Esophagus (tissue), 2 donors: ENCODE measurements around the gene DLK1. TPM values are rescaled to one million over a fixed set of nuclear protein-coding genes. Genes with fewer than 3 reads are reported as not detected.

Source experiments
- H3K27ac ChIP-seq, 2 donors: one replicate each; pipeline ENCODE4 v1.5.1; 2013; ENCODE audit warnings: low read depth in 2 of 2, mild to moderate bottlenecking in 2 of 2, inconsistent platforms in 1 of 2, low read length in 1 of 2, moderate library complexity in 1 of 2
- H3K27me3 ChIP-seq, 2 donors: one replicate each; pipeline ENCODE4 v1.6.1; 2013; ENCODE audit warnings: low read length in 2 of 2, control low read depth in 1 of 2, mild to moderate bottlenecking in 1 of 2; ENCODE audit not compliant: insufficient read depth in 2 of 2, control insufficient read depth in 1 of 2
- H3K36me3 ChIP-seq, 2 donors: one replicate each; pipeline ENCODE4 v1.6.1; 2013; ENCODE audit warnings: low read length in 1 of 2; ENCODE audit not compliant: control insufficient read depth in 2 of 2, insufficient read depth in 2 of 2
- H3K4me1 ChIP-seq, 2 donors: one replicate each; pipeline ENCODE4 v1.6.1; 2013; ENCODE audit warnings: low read length in 1 of 2; ENCODE audit not compliant: control insufficient read depth in 2 of 2, insufficient read depth in 2 of 2
- H3K4me3 ChIP-seq, 2 donors: one replicate each; pipeline ENCODE4 v1.5.1; 2013; ENCODE audit warnings: low read length in 2 of 2, mild to moderate bottlenecking in 2 of 2, low read depth in 1 of 2, moderate library complexity in 1 of 2
- H3K9me3 ChIP-seq, 2 donors: one replicate each; pipeline ENCODE4 v1.6.1; 2013; ENCODE audit warnings: mild to moderate bottlenecking in 2 of 2, low read depth in 1 of 2, low read length in 1 of 2, moderate library complexity in 1 of 2; ENCODE audit not compliant: control insufficient read depth in 2 of 2, insufficient read depth in 1 of 2
- WGBS, 2 donors: extraction: QIAGEN DNeasy Blood & Tissue Kit; methylation state at CpG; one replicate each; pipeline ENCODE4 v1.1.7; 2013; 5-methylcytosine and 5-hydroxymethylcytosine counted together
- polyA plus RNA-seq, 2 donors: library from polyadenylated mRNA; stranded (reverse); fragments of 200-250 nt; gene quantifications; one replicate each; pipeline ENCODE4 v1.2.3, GENCODE V29; 2013
- donor health status: healthy with polysubstance abuse.
- donor health status: Bipolar disorder and iron deficiency.

DLK1 gene
- polyA plus RNA-seq, 2 donors, result 0.16 TPM; not detected in 1

- no peaks in the 10 kb centered on the region for H3K9me3 ChIP-seq
- H3K4me1 ChIP-seq, result no peaks in the 10 kb centered on the region
- no peak overlapping the region for H3K27ac ChIP-seq
- no peak overlapping the region for H3K4me3 ChIP-seq
- H3K27me3 ChIP-seq, result no peaks in the 10 kb centered on the region
- no peaks in the 10 kb centered on the region for H3K36me3 ChIP-seq
- WGBS, 2 donors, result 78 to 83% methylated on average over 5 of the region's 5 CpGs
Observed at GRCh38 chr14:100762089-100762515, 35.4 kb downstream of the DLK1 start.

DNA sequence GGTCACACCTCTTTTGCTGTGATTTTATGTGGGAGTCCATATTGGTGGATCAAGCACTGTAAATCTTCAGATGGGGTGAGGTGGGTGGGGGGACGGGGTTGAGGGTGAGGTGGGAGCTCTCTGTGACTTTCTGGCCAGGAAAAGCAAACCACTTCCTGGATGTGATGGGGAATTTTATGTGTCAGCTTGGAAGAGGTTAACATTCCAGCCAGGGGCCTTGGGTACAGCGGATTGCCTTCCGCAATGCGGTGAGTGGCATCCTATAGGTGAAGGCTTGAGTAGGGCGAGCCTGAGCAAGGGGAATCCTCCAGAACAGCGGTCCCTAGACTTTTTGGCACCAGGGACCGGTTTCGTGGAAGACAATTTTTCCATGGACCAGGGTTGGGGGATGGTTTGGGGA, 36.2 kb downstream of the DLK1 start:
- 89 to 91% methylated on average over 8 of the region's 8 CpGs for WGBS, 2 donors
- Histone ChIP-seq H3K9me3 (no peaks in the 10 kb centered on the region), H3K27ac (no peak overlapping the region), H3K36me3 (no peaks in the 10 kb centered on the region), H3K4me1 (no peaks in the 10 kb centered on the region), H3K27me3 (no peaks in the 10 kb centered on the region), H3K4me3 (no peak overlapping the region)

DNA sequence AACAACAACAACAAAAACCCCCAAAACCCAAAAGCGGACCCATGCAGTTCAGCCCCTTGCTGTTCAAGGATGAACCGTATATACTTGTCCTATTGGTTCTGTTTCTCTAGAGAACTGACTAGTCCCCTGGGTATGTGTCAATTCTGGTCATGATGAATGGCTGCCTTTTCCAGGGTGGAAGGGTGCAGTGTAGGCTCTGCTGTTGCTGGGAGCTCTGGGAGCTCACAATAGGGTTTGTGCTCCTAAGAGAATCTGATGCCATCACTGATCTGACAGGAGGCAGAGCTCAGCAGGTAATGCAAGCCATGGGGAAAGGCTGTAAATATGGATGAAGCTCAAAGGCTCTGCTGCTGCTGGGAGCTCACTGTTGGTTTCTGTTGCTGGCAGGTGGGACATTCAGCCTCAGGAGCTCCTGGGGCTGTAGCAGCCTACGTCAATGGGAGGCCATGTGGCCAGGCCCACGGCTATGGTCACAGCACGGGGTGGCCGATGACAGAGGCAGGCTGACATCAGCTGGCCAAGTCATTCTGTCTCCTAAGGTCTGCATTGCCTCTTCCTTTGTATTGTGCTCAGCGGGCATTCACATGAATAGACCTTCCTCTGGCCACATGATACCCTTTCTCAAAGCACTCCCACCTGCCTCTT, 37.9 kb downstream of the DLK1 start:
- Histone ChIP-seq H3K4me3 (no peak overlapping the region), H3K27me3 (no peaks in the 10 kb centered on the region), H3K4me1 (no peaks in the 10 kb centered on the region), H3K36me3 (no peaks in the 10 kb centered on the region), H3K9me3 (no peaks in the 10 kb centered on the region), H3K27ac (no peak overlapping the region)
- WGBS, 2 donors, result 89 to 90% methylated on average over 7 of the region's 7 CpGs

DNA sequence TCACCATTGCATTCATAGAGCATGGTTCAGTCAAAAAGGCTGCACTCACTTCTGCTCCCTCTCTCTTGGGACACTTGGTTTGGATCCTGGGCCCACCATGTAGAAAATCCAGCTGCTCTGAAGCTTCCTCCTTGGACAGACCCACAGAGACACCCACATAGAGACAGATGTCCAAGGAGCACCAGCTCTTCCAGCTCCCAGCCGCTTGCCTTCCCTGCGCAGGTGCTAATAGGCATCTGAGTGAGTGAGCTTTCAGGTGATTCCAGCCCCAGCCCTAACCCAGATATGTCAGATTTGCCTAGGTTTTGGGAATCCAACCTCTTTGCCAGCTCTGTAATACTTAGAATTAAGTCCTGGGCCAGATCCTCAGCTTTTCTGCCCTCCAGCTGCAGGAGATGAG, 38.6 kb downstream of the DLK1 start:
- H3K4me1 ChIP-seq, result no peaks in the 10 kb centered on the region
- H3K27ac ChIP-seq, result no peak overlapping the region
- 96 to 97% methylated on average over 2 of the region's 2 CpGs for WGBS, 2 donors
- no peaks in the 10 kb centered on the region for H3K9me3 ChIP-seq
- H3K27me3 ChIP-seq, result no peaks in the 10 kb centered on the region
- H3K4me3 ChIP-seq, result no peak overlapping the region
- no peaks in the 10 kb centered on the region for H3K36me3 ChIP-seq

DNA sequence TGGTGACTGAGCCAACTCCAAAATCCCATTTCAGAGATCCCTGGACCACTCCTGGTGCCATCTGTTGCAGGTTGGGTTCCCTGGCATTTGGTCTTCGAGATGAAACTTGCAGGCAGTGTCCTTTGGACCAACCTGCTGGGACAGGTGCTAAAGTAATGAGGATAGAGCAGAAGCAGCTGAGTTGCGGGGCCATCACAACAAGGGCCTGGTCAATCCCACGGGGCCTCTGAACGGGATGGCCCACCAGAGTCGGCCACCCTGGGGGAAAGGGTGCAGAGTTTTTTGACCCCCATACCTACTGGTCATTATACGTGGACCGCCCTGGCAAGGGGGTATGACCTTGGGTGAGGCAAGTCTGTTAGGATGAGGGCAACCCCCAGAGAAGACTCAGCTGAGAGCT, 39.3 kb downstream of the DLK1 start:
- no peak overlapping the region for H3K27ac ChIP-seq
- peaks cover 3 to 4% of the 10 kb centered on the region in 2 donors for H3K9me3 ChIP-seq
- H3K27me3 ChIP-seq, result no peaks in the 10 kb centered on the region
- 91 to 94% methylated on average over 7 of the region's 7 CpGs for WGBS, 2 donors
- no peaks in the 10 kb centered on the region for H3K4me1 ChIP-seq
- H3K36me3 ChIP-seq, result no peaks in the 10 kb centered on the region
- H3K4me3 ChIP-seq, result no peak overlapping the region

GRCh38 chr14:100767003-100767787, 40.5 kb downstream of the DLK1 start:
- H3K4me3 ChIP-seq, result no peak overlapping the region
- no peaks in the 10 kb centered on the region for H3K36me3 ChIP-seq
- H3K27ac ChIP-seq, result no peak overlapping the region
- no peaks in the 10 kb centered on the region for H3K4me1 ChIP-seq
- no peaks in the 10 kb centered on the region for H3K27me3 ChIP-seq
- H3K9me3 ChIP-seq, result peaks cover 3 to 4% of the 10 kb centered on the region in 2 donors
- 80% methylated on average over 15 of the region's 15 CpGs for WGBS, 2 donors

DNA sequence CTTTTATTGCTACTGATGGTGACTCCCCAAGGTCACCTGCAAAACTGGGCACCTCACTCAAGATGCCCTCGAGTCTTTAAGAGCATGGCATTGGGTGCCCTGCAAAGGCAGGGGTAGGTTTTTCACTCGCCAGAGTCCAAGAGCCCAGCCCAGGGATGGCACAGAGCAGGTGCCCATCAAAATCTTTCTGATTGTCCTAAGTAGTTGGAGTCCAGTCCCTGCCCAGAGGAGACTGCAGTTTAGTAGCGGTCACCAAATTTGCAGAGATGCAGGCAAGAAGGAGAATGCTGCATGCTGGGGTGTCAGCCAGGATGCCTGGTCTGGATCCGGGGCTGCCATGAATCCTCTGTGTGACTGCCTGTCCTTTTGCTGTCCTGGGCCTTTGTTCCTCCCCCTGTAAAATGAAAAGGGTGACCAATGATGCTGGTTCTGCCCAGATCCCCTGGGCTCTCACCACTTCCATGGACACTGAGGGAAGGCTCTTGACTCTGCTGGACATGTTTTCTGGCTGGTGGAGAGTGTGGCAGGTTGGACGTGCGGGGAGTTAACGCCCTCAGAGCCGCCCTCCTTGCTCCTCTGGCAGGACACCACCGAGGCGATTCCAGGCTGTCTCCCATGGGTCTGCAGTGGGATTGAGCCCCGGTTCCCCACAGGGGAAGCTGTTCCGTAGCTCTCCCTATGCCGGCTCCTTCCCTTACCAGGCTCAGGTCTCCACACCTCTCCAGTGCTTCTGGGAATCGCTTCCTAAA, 41.3 kb downstream of the DLK1 start:
- 80 to 81% methylated on average over 14 of the region's 14 CpGs for whole genome bisulfite sequencing, 2 donors
- no peak overlapping the region for H3K4me3 ChIP-seq

DNA sequence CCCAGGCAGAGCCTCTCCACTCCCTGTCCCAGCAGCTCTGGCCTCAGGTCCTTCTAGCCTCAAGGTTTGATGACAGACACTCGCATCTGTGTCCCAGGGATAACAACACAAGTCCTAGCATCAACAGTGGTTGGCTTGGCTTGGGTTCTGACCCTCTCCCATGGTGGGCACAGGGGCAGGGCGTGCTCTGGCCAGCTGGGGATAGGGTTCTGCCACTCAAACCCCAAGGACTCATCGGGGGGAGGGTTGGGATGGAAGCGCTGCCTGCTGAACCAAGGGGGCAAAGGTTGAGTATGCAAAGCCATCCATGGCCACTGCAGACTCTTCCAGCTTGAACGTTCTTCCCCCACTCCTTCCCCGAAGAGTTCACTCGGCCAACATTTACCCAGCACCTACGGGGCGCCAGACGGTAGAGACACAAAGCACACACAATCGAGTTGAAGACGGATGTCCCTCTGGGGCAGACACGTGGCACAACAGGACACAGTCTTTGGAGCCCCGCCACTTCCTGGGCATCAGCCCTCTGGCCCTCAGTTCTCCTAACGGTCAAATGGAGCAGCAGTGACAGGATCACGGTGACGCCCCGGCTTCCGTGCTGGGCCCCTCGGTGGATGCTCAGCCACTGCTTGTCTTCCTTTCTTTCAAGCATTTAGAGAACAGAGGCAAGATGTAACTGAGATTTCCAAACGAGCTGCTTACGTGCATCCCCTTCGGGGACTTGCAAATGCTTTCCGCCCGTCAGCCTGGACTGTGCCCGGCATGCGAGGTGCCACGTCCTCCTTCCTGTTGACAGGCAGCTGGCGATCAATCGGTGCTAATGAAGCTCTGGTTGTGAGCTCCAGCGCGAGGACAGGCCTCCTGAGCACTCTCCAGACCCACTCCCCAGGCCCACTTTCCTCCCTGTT, 42.6 kb downstream of the DLK1 start:
- H3K4me3 ChIP-seq, result no peak overlapping the region
- H3K36me3 ChIP-seq, result no peaks in the 10 kb centered on the region
- 85 to 86% methylated on average over 32 of the region's 32 CpGs for WGBS, 2 donors
- no peaks in the 10 kb centered on the region for H3K4me1 ChIP-seq
- peaks cover 3 to 4% of the 10 kb centered on the region in 2 donors for H3K9me3 ChIP-seq
- H3K27ac ChIP-seq, result no peak overlapping the region
- no peaks in the 10 kb centered on the region for H3K27me3 ChIP-seq

More for the DNA sequence above, 41.3 kb downstream of the DLK1 start:
- Histone ChIP-seq H3K9me3 (peaks cover 3 to 4% of the 10 kb centered on the region in 2 donors), H3K27me3 (no peaks in the 10 kb centered on the region), H3K27ac (no peak overlapping the region), H3K4me1 (no peaks in the 10 kb centered on the region), H3K36me3 (no peaks in the 10 kb centered on the region)

- H3K36me3 ChIP-seq, result no peaks in the 10 kb centered on the region
- no peak overlapping the region for H3K27ac ChIP-seq
- H3K4me3 ChIP-seq, result no peak overlapping the region
- H3K4me1 ChIP-seq, result no peaks in the 10 kb centered on the region
- no peaks in the 10 kb centered on the region for H3K27me3 ChIP-seq
- WGBS, 2 donors, result 77 to 81% methylated on average over 4 of the region's 4 CpGs
- H3K9me3 ChIP-seq, result peaks cover 3 to 4% of the 10 kb centered on the region in 2 donors
Observed at GRCh38 chr14:100770046-100770445, 43.4 kb downstream of the DLK1 start.
